Activated CD8-positive, alpha-beta memory T cell treated with anti-CD3 and anti-CD28 coated beads for 36 hours (primary cell): ENCODE measurements around the gene PFN3. TPM values are rescaled to one million over a fixed set of nuclear protein-coding genes. Genes with fewer than 3 reads are reported as not detected.

Source experiments
- CTCF ChIA-PET: fragments of 350-600 bp; sonication (Branson Sonifier 250); formaldehyde crosslinking; loops from one replicate; lab custom pipeline; 2021; ENCODE audit warnings: antibody characterized with exemption; lab: Charles Lee
- POLR2A ChIA-PET: fragments of 350-600 bp; sonication (Branson Sonifier 250); formaldehyde crosslinking; loops from one replicate; lab custom pipeline; 2021; ENCODE audit warnings: antibody characterized with exemption; lab: Charles Lee
- total RNA-seq, 2 experiments: library from RNA; stranded (reverse); gene quantifications; one replicate each; pipeline ENCODE4 v1.2.3, GENCODE V29; 2021

Gene PFN3
- total RNA-seq, 2 experiments from 2014 or later, result not detected

- ChIA-PET POLR2A (interaction anchor here (0.5 kb wide), 1 partner anchor 9 kb away, joined by 10 read pairs; no protein-coding TSS in a partner anchor), CTCF (interaction anchor here (1.2 kb wide), 1 partner anchor 93 kb away, joined by 6 read pairs; no protein-coding TSS in a partner anchor)
Observed at GRCh38 chr5:177354256-177354655, 46.2 kb downstream of the PFN3 start.

- ChIA-PET POLR2A (no interaction called here), CTCF (interaction anchor here (0.7 to 1.5 kb wide), 4 partner anchors 14 to 797 kb away, joined by 3 to 6 read pairs (median 4); no protein-coding TSS in a partner anchor)
Observed at GRCh38 chr5:177353093-177353492, 47.4 kb downstream of the PFN3 start.

- ChIA-PET CTCF (interaction anchor here (0.7 to 2.1 kb wide), 11 partner anchors 9 to 149 kb away, joined by 3 to 8 read pairs (median 3); no protein-coding TSS in a partner anchor), POLR2A (interaction anchor here (0.8 to 1.3 kb wide), 4 partner anchors 37 to 164 kb away, joined by 3 read pairs; no protein-coding TSS in a partner anchor)
Observed at GRCh38 chr5:177351392-177352329, 48.8 kb downstream of the PFN3 start, which contains the start of gene LMAN2. TSS of gene LMAN2 (minus strand) at chr5:177351668. CDS start at chr5:177351647, 21 bp downstream.

GRCh38 chr5:177350776-177351391, 49.6 kb downstream of the PFN3 start:
- POLR2A ChIA-PET, result interaction anchor here (0.7 to 1.3 kb wide), 3 partner anchors 53 to 165 kb away, joined by 3 read pairs; no protein-coding TSS in a partner anchor
- CTCF ChIA-PET, result interaction anchor here (1.2 to 2.1 kb wide), 5 partner anchors 14 to 41 kb away, joined by 3 to 8 read pairs (median 5); no protein-coding TSS in a partner anchor

Other genes starting within 250 kb of the PFN3 start
- gene RAB24, start 96.9 kb downstream of the PFN3 start, total RNA-seq, result 10 to 100 TPM; 33.5 TPM
- 100 to 1,000 TPM; 360 to 372 TPM for gene PRELID1, start 96.9 kb downstream of the PFN3 start, total RNA-seq
- gene MXD3, start 88.8 kb downstream of the PFN3 start, total RNA-seq, result 10 to 100 TPM; 11.0 to 11.8 TPM
- gene LMAN2, start 49.0 kb downstream of the PFN3 start, total RNA-seq, result 100 to 1,000 TPM; 110 to 117 TPM
- gene RGS14, start 42.7 kb downstream of the PFN3 start, total RNA-seq, result 10 to 100 TPM; 42.8 to 43.5 TPM
- not detected for gene SLC34A1, start 16.2 kb downstream of the PFN3 start, total RNA-seq
- 10 to 100 TPM; 12.0 to 12.7 TPM for gene F12, start 8.9 kb upstream of the PFN3 start, total RNA-seq
- gene GRK6, start 26.0 kb upstream of the PFN3 start, total RNA-seq, result 100 to 1,000 TPM; 179 to 180 TPM
- gene PRR7, start 46.2 kb upstream of the PFN3 start, total RNA-seq, result 10 to 100 TPM; 18.7 to 20.1 TPM
- 100 to 1,000 TPM; 102 to 104 TPM for gene DBN1, start 73.0 kb upstream of the PFN3 start, total RNA-seq
- gene PDLIM7, start 96.9 kb upstream of the PFN3 start, total RNA-seq, result 10 to 100 TPM; 50.0 to 51.5 TPM
- 1 to 10 TPM; 9.8 TPM for gene DOK3, start 109.2 kb upstream of the PFN3 start, total RNA-seq
- 100 to 1,000 TPM; 204 to 212 TPM for gene DDX41, start 116.3 kb upstream of the PFN3 start, total RNA-seq
- gene FAM193B, start 153.9 kb upstream of the PFN3 start, total RNA-seq, result 10 to 100 TPM; 58.7 to 59.3 TPM
- gene TMED9, start 191.5 kb upstream of the PFN3 start, total RNA-seq, result 100 to 1,000 TPM; 136 to 137 TPM
- 10 to 100 TPM; 20.7 to 22.7 TPM for gene B4GALT7, start 199.5 kb upstream of the PFN3 start, total RNA-seq